ENCODE results near the gene TMEM9B.

DNA sequence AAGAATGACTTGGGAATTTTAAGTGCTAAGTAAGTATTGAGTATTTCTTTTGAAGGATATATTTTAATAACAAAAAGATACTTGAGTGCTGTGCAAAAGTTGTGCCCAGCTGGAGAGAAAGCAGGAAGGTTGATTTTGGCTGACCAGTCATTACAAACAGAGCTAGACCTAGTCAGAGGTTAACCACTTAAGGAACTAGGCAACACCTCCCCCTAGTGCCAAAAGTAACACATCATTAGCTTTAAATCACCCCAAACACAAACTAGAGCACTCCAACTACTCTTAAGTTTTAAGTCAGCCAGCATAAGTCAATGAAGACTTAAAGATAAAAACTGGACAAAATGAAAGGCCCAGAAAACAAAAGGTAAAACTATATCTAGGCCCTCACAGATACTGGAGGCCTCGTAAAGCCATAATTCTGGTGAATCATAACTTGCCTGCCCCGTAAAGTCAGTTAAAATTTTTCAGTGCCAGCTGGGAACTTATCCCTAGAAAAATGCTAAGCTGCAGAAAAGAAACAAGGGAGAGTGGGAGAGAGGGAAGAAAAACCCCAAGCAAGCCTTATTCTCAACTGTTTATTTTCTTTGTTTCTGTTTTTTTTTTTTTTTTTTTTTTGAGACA, 4.6 kb downstream of the TMEM9B start:
- TF ChIP-seq CTCF (IDR thresholded peaks at IDR 0.05) (peak; percentile 69), EZH2 (IDR thresholded peaks at IDR 0.05; ENCODE audit: borderline replicate concordance, insufficient read depth, low read depth, low read length, poor library complexity, severe bottlenecking) (no peak)

All from B cell (primary cell).